WTC11 (cell line): Measurements from ENCODE around the gene NCK1. TPM values are rescaled to one million over a fixed set of nuclear protein-coding genes. Genes with fewer than 3 reads are reported as not detected.

Source experiments
- ATAC-seq: fragments of 200-7000 bp; cut with Tn5 transposase; 2 replicates; pipeline ENCODE4 v1.10.0; 2021; ENCODE audit warnings: mild to moderate bottlenecking, moderate library complexity
- CTCF ChIA-PET: fragments of 300-600 bp; sonication (Branson Sonifier 250); formaldehyde crosslinking; loops from one replicate; lab custom pipeline; 2021; ENCODE audit warnings: antibody characterized with exemption; lab: Charles Lee
- POLR2A ChIA-PET: fragments of 350-600 bp; sonication (Branson Sonifier 250); formaldehyde crosslinking; loops from one replicate; lab custom pipeline; 2021; ENCODE audit warnings: antibody characterized with exemption; lab: Charles Lee
- DNase-seq: peaks from one replicate; pipeline ENCODE4 v3.0.0; 2021; ENCODE audit warnings: low spot score
- H3K27ac Mint-ChIP-seq: 2 replicates; pipeline ENCODE4 v1.8.0; 2021; ENCODE audit warnings: mixed read lengths
- H3K27me3 Mint-ChIP-seq: 2 replicates; pipeline ENCODE4 v1.8.0; 2021; ENCODE audit warnings: low read depth, mild to moderate bottlenecking, moderate library complexity, mixed read lengths
- H3K36me3 Mint-ChIP-seq: 2 replicates; pipeline ENCODE4 v1.8.0; 2021; ENCODE audit warnings: mixed read lengths
- H3K4me1 Mint-ChIP-seq: 2 replicates; pipeline ENCODE4 v1.8.0; 2022; ENCODE audit warnings: mixed read lengths
- H3K4me3 Mint-ChIP-seq: 2 replicates; pipeline ENCODE4 v1.8.0; 2021; ENCODE audit warnings: mild to moderate bottlenecking, moderate library complexity, mixed read lengths
- H3K9me3 Mint-ChIP-seq: 2 replicates; pipeline ENCODE4 v1.8.0; 2021; ENCODE audit warnings: mixed read lengths
- CDX4 ChIP-seq: fragments of 250-450 bp; sonication (Bioruptor Pico); IDR thresholded peaks from 2 replicates; pipeline ENCODE4 v1.9.0; 2021; ENCODE audit warnings: moderate library complexity, mild to moderate bottlenecking, inconsistent platforms, borderline replicate concordance
- CREM ChIP-seq: sonication (generic); formaldehyde crosslinking; IDR thresholded peaks from 2 replicates; pipeline ENCODE4 v1.8.1; 2022; ENCODE audit warnings: mild to moderate bottlenecking, missing genetic modification reagents, moderate library complexity
- ETV6 ChIP-seq: sonication (generic); formaldehyde crosslinking; IDR thresholded peaks from 2 replicates; pipeline ENCODE4 v1.8.1; 2022; ENCODE audit warnings: mild to moderate bottlenecking, missing genetic modification reagents
- KAT7 ChIP-seq: sonication (generic); formaldehyde crosslinking; IDR thresholded peaks from 2 replicates; pipeline ENCODE4 v1.8.1; 2023; ENCODE audit warnings: missing genetic modification reagents, mild to moderate bottlenecking, borderline replicate concordance
- NFE2L1 ChIP-seq: sonication (generic); formaldehyde crosslinking; IDR thresholded peaks from 2 replicates; pipeline ENCODE4 v1.8.1; 2023; ENCODE audit warnings: missing genetic modification reagents
- NFYB ChIP-seq: sonication (generic); formaldehyde crosslinking; conservative IDR thresholded peaks from 2 replicates; pipeline ENCODE4 v1.8.0; 2022; ENCODE audit warnings: low read depth, missing genetic modification reagents
- NR2C2 ChIP-seq: sonication (generic); formaldehyde crosslinking; IDR thresholded peaks from 2 replicates; pipeline ENCODE4 v1.8.0; 2022; ENCODE audit warnings: mild to moderate bottlenecking, missing genetic modification reagents
- OVOL2 ChIP-seq: fragments of 250-450 bp; sonication (Bioruptor Pico); IDR thresholded peaks from 2 replicates; pipeline ENCODE4 v1.9.0; 2021; ENCODE audit warnings: mild to moderate bottlenecking, borderline replicate concordance
- RORB ChIP-seq: fragments of 250-450 bp; sonication (Bioruptor Pico); IDR thresholded peaks from 2 replicates; pipeline ENCODE4 v1.9.0; 2021; ENCODE audit warnings: mild to moderate bottlenecking
- SP1 ChIP-seq: sonication (generic); formaldehyde crosslinking; conservative IDR thresholded peaks from 2 replicates; pipeline ENCODE4 v1.8.1; 2022; ENCODE audit warnings: missing genetic modification reagents
- STAT6 ChIP-seq: sonication (generic); formaldehyde crosslinking; conservative IDR thresholded peaks from 2 replicates; pipeline ENCODE4 v1.8.1; 2023; ENCODE audit warnings: mild to moderate bottlenecking, low read depth, missing genetic modification reagents, moderate library complexity
- TEAD1 ChIP-seq: sonication (generic); formaldehyde crosslinking; IDR thresholded peaks from 2 replicates; pipeline ENCODE4 v1.8.0; 2022; ENCODE audit warnings: mild to moderate bottlenecking, missing genetic modification reagents
- USF2 ChIP-seq: sonication (generic); formaldehyde crosslinking; IDR thresholded peaks from 2 replicates; pipeline ENCODE4 v1.8.1; 2023; ENCODE audit warnings: mild to moderate bottlenecking, missing genetic modification reagents, moderate library complexity
- ZNF138 ChIP-seq: sonication (generic); formaldehyde crosslinking; conservative IDR thresholded peaks from 2 replicates; pipeline ENCODE4 v1.8.1; 2022; ENCODE audit warnings: mild to moderate bottlenecking, moderate library complexity, missing genetic modification reagents
- ZNF219 ChIP-seq: sonication (generic); formaldehyde crosslinking; IDR thresholded peaks from 2 replicates; pipeline ENCODE4 v1.8.0; 2023; ENCODE audit warnings: missing genetic modification reagents, mild to moderate bottlenecking, borderline replicate concordance
- total RNA-seq: library from RNA; stranded (reverse); gene quantifications from 3 replicates; pipeline ENCODE4 v1.2.3, GENCODE V29; 2021
- TF ChIP-seq, protein P1 (sequence below): sonication (generic); formaldehyde crosslinking; IDR thresholded peaks from 2 replicates; pipeline ENCODE4 v1.8.1; 2022; ENCODE audit warnings: low read depth, missing genetic modification reagents, borderline replicate concordance
- TF ChIP-seq, protein P2 (sequence below): sonication (generic); formaldehyde crosslinking; IDR thresholded peaks from 2 replicates; pipeline ENCODE4 v1.8.1; 2022; ENCODE audit warnings: mild to moderate bottlenecking, missing genetic modification reagents, moderate library complexity, borderline replicate concordance
- TF ChIP-seq, protein P3 (sequence below): sonication (generic); formaldehyde crosslinking; IDR thresholded peaks from 2 replicates; pipeline ENCODE4 v1.8.0; 2023; ENCODE audit warnings: mild to moderate bottlenecking, missing genetic modification reagents
- TF ChIP-seq, protein P4 (sequence below): fragments of 250-450 bp; sonication (Bioruptor Pico); IDR thresholded peaks from 2 replicates; pipeline ENCODE4 v1.9.0; 2021; ENCODE audit warnings: mild to moderate bottlenecking, borderline replicate concordance

NCK1 gene
- total RNA-seq, 1 experiment from 2014 or later: 28.9 TPM

GRCh38 chr3:136819392-136819730 lies 42.6 kb upstream of the NCK1 start (continued):
- no peak for TF ChIP-seq ZNF138 (CRISPR knock-in tag)
- no peak for TF ChIP-seq ZNF219 (CRISPR knock-in tag)
- TF ChIP-seq, protein P1, sequence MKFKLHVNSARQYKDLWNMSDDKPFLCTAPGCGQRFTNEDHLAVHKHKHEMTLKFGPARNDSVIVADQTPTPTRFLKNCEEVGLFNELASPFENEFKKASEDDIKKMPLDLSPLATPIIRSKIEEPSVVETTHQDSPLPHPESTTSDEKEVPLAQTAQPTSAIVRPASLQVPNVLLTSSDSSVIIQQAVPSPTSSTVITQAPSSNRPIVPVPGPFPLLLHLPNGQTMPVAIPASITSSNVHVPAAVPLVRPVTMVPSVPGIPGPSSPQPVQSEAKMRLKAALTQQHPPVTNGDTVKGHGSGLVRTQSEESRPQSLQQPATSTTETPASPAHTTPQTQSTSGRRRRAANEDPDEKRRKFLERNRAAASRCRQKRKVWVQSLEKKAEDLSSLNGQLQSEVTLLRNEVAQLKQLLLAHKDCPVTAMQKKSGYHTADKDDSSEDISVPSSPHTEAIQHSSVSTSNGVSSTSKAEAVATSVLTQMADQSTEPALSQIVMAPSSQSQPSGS (CRISPR knock-in tag): no peak
- TF ChIP-seq NFE2L1 (CRISPR knock-in tag): no peak
- TF ChIP-seq KAT7 (CRISPR knock-in tag): no peak
- no peak for TF ChIP-seq SP1
- TF ChIP-seq USF2: no peak
- no peak for TF ChIP-seq NR2C2
- TF ChIP-seq STAT6 (CRISPR knock-in tag): no peak
- TF ChIP-seq OVOL2 (CRISPR knock-in tag): no peak
- TF ChIP-seq CREM: no peak
- TF ChIP-seq TEAD1 (CRISPR knock-in tag): no peak
- no peak for TF ChIP-seq NFYB (CRISPR knock-in tag)
- TF ChIP-seq, protein P2, sequence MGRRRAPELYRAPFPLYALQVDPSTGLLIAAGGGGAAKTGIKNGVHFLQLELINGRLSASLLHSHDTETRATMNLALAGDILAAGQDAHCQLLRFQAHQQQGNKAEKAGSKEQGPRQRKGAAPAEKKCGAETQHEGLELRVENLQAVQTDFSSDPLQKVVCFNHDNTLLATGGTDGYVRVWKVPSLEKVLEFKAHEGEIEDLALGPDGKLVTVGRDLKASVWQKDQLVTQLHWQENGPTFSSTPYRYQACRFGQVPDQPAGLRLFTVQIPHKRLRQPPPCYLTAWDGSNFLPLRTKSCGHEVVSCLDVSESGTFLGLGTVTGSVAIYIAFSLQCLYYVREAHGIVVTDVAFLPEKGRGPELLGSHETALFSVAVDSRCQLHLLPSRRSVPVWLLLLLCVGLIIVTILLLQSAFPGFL (CRISPR knock-in tag): no peak
- no peak for TF ChIP-seq ETV6
- TF ChIP-seq, all 79 proteins: peak for 0

GRCh38 chr3:136819731-136820679 lies 42.0 kb upstream of the NCK1 start:
- ChIA-PET CTCF (interaction anchor here (1.0 kb wide), 2 partner anchors 67 to 194 kb away, joined by 4 read pairs; no protein-coding TSS in a partner anchor), POLR2A (interaction anchor here (1.1 kb wide), 1 partner anchor 42 kb away, joined by 6 read pairs; the partner anchor contains the start of gene NCK1)
- peaks cover 31% of the 10 kb centered on the region for H3K27me3 Mint-ChIP-seq
- DNase-seq (peak; percentile 72), ATAC-seq (peak; percentile 68)
- H3K36me3 Mint-ChIP-seq: peaks cover 16% of the 10 kb centered on the region
- H3K9me3 Mint-ChIP-seq: peaks cover 22% of the 10 kb centered on the region
- peak overlapping the region; percentile 87 for H3K4me3 Mint-ChIP-seq
- H3K4me1 Mint-ChIP-seq: peaks cover 24% of the 10 kb centered on the region
- H3K27ac Mint-ChIP-seq: no peak overlapping the region
- TF ChIP-seq, protein P3, sequence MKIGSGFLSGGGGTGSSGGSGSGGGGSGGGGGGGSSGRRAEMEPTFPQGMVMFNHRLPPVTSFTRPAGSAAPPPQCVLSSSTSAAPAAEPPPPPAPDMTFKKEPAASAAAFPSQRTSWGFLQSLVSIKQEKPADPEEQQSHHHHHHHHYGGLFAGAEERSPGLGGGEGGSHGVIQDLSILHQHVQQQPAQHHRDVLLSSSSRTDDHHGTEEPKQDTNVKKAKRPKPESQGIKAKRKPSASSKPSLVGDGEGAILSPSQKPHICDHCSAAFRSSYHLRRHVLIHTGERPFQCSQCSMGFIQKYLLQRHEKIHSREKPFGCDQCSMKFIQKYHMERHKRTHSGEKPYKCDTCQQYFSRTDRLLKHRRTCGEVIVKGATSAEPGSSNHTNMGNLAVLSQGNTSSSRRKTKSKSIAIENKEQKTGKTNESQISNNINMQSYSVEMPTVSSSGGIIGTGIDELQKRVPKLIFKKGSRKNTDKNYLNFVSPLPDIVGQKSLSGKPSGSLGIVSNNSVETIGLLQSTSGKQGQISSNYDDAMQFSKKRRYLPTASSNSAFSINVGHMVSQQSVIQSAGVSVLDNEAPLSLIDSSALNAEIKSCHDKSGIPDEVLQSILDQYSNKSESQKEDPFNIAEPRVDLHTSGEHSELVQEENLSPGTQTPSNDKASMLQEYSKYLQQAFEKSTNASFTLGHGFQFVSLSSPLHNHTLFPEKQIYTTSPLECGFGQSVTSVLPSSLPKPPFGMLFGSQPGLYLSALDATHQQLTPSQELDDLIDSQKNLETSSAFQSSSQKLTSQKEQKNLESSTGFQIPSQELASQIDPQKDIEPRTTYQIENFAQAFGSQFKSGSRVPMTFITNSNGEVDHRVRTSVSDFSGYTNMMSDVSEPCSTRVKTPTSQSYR (CRISPR knock-in tag): no peak; the same call in 1 of the 2 replicates
- TF ChIP-seq, protein P4, sequence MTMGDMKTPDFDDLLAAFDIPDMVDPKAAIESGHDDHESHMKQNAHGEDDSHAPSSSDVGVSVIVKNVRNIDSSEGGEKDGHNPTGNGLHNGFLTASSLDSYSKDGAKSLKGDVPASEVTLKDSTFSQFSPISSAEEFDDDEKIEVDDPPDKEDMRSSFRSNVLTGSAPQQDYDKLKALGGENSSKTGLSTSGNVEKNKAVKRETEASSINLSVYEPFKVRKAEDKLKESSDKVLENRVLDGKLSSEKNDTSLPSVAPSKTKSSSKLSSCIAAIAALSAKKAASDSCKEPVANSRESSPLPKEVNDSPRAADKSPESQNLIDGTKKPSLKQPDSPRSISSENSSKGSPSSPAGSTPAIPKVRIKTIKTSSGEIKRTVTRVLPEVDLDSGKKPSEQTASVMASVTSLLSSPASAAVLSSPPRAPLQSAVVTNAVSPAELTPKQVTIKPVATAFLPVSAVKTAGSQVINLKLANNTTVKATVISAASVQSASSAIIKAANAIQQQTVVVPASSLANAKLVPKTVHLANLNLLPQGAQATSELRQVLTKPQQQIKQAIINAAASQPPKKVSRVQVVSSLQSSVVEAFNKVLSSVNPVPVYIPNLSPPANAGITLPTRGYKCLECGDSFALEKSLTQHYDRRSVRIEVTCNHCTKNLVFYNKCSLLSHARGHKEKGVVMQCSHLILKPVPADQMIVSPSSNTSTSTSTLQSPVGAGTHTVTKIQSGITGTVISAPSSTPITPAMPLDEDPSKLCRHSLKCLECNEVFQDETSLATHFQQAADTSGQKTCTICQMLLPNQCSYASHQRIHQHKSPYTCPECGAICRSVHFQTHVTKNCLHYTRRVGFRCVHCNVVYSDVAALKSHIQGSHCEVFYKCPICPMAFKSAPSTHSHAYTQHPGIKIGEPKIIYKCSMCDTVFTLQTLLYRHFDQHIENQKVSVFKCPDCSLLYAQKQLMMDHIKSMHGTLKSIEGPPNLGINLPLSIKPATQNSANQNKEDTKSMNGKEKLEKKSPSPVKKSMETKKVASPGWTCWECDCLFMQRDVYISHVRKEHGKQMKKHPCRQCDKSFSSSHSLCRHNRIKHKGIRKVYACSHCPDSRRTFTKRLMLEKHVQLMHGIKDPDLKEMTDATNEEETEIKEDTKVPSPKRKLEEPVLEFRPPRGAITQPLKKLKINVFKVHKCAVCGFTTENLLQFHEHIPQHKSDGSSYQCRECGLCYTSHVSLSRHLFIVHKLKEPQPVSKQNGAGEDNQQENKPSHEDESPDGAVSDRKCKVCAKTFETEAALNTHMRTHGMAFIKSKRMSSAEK (CRISPR knock-in tag): no peak
- TF ChIP-seq RORB (no peak), CDX4 (CRISPR knock-in tag) (no peak)
